HG03439 (cell line): ENCODE measurements around the gene TPGS1.

Experiments
- ATAC-seq: cut with Tn5 transposase; IDR thresholded peaks from one replicate; pipeline ENCODE4 v1.9.1; 2021; ENCODE audit warnings: mild to moderate bottlenecking, moderate library complexity; ENCODE audit not compliant: unreplicated experiment

Gene TPGS1

DNA sequence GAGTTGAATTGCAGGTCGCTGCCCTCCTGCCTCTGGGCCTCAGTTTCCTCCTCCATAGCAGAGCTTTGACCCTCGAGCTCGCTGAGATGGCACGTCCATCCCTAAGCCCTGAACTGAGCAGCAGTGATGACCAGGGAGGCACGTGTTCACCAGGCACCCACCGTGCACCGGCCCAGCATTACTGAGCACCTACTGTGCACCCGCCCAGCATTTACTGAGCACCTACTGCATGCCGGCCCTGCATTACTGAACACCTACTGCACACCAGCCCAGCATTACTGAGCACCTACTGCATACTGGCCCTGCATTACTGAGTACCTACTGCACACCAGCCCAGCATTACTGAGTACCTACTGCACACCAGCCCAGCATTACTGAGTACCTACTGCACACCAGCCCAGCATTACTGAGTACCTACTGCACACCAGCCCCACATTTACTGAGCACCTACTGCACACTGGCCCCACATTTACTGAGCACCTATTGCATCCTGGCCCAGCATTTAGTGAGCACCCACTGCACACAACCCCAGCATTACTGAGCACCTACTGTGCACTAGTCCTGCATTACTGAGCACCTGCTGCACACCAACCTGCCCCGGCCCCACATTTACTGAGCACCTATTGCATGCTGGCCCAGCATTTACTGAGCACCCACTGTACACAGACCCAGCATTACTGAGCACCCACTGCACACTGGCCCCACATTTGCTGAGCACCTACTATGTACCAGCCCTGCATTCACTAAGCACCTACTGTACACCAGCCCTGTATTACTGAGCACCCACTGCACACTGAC lies 6.3 kb downstream of the TPGS1 start:
- no peak for ATAC-seq

DNA sequence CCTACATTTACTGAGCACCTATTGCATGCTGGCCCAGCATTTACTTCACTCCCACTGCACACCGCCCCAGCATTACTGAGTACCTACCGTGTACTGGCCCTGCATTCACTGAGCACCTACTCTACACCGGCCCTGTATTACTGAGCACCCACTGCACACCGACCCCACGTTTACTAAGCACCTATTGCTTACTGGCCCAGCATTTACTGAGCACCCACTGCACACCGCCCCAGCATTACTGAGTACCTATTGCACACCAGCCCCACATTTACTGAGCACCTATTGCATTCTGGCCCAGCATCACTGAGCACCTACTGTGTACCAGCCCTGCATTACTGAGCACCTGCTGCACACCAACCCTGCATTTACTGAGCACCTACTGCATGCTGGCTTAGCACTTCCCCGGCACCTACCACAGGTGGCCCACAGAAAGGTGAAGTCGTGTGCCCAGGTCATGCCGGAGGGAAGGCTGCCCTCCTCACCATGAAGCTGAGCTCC lies 6.9 kb downstream of the TPGS1 start:
- no peak for ATAC-seq

GRCh38 chr19:517721-518597 lies 10.7 kb downstream of the TPGS1 start:
- ATAC-seq: no peak

DNA sequence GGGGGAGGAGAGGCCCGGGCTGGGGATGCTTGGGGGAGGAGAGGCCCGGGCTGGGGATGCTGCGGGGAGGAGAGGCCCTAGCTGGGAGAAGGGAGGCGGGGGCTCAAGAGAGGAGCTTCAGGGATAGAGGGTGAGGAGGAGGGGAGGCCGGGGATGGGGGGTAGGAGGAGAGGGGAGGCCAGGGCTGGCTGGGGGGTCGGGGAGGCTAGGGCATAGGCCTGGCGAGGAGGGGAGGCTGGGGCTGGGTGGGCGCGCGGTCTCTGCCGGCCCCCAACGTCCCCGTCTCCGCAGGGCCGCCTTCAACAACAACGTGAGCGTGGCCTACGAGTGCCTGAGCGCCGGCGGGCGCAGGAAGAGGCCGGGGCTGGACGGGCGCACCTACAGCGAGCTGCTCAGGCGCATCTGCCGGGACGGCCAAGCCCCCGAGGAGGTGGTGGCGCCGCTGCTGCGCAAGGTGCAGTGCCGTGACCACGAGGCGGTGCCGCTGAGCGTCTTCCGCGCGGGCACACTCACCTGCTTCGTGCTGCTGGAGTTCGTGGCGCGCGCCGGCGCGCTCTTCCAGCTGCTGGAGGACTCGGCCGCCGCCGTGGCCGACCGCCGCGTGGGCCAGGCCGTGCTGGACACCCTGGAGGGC lies 11.4 kb downstream of the TPGS1 start:
- ATAC-seq: no peak

- ATAC-seq: no peak
These were observed 12.2 kb downstream of the TPGS1 start for GRCh38 chr19:519449-519865.

DNA sequence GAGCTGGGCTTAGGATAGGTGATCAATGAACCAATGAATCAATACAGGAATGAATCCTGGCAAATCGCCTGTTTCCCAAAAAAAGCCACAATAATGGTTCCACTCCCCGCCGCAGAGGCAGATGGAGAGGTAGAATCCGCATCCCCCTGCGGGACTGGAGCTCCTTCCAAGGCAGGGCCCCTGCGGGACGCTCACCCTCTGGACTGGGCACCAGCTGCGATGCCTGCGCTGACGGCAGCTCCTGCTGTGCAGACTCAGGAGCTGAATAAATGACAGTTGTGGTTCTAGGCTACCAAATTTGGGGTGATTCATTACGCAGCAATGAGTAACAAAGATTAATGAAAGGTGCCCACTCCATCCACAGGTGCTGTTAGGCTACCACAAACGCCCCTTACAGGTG lies 15.4 kb downstream of the TPGS1 start:
- ATAC-seq: no peak

DNA sequence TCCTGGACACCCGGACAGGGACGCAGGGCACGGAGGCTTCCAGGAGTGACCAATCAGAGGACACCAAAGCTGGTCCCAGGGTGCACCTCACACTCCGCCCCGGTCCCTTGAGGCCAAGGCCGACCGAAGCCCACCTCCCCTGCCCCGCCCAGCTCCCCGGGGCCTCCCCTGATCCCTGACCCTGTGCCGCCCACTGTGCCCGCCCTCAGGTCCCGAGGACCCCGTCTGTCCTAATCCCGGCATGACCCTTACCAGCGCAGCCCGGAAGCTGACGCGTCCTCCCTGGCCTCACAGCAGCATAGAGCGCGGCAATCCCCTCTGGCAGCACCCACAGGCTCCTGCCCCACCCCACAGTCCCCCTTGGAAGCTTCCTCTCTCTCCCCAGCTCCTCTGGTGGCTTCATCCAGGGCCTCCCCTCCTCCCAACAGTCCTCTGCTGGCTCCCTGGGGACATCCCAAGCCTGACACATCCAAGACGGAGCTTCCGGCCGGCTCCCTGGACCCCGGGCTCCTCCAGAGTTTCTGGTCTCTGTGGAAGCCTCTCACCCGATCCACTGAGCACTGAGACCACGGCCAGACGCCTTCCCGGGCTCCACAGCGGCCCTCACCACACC lies 16.9 kb downstream of the TPGS1 start:
- no peak for ATAC-seq

DNA sequence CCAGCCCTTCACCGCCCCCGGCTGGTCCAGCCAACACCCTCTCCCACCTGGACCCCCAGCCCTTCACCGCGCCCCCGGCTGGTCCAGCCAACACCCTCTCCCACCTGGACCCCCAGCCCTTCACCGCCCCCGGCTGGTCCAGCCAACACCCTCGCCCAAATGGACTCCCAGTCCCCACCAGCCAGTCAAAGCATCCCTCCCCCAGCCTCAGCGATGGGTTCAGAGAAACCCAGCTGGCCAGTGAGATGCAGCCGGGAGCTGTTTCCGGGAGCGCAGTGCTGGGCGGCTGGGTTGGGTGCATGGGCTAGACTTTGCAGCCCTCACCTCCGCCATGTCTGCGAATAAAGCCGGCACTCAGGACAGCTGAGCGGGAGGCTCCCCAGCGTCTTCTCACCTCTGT lies 17.7 kb downstream of the TPGS1 start:
- ATAC-seq: no peak

DNA sequence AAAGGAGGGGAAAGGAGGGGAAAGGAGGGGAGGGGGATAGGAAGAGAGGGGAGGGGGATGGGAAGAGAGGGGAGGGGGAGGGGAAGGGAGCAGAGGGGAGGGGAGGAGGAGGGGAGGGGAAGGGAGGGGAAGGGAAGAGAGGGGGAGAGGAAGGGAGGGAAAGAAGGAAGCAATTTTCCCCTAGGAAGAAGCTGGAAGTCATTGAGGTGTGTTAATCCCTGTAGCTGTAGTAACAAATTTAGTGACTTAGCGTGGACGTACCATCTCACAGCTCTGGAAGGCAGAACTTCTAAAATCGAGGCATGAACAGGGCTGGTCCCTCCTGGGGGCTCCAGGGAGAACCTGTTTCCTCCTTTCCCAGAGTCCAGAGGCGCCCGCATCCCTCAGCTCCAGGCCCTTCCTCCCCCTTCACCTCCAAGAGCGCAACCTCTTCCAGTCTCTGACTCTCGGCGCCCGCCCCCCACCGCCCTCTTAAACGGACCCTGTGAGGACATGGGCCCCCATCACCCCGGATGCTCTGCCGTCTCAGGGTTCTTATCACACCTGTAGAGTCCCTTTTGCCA lies 18.6 kb downstream of the TPGS1 start:
- no peak for ATAC-seq

GRCh38 chr19:530134-531008 lies 23.1 kb downstream of the TPGS1 start:
- ATAC-seq: no peak

DNA sequence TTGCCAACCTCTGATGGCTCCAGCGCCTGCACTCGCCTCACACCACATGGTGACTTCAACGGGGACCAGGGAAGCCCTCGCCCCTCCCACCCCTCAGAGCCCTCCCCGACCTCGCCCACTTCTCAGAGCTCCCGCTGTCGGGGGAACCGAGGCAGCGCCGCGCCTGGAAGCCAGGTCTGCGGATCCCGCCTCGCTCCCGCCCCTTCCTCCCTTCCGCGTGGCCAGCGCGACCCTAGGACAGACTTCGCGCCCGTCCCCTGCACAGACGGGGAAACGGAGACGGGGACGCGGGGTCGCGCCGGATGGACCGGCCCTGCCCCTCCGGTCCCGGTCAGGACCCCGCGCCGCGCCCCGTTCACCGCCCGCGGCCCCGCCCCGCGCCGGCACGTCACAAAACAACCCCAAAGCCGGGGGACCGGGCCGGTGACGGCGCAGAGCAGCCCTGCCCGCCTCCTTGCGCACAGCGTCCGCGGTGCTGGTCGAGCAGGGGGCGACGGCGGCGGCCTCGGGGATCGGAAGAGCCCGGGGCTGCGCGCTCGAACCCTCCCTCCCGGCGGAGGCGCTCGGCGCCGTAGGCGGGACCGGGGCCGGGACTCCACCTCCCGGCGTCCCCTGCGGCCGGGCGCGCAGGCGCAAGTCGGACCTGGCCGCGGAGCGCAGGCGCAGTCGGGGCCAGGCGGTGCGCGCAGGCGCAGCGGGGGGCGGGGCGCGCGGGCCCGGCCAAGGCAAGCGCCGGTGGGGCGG lies 23.9 kb downstream of the TPGS1 start:
- peak; percentile 67 for ATAC-seq

DNA sequence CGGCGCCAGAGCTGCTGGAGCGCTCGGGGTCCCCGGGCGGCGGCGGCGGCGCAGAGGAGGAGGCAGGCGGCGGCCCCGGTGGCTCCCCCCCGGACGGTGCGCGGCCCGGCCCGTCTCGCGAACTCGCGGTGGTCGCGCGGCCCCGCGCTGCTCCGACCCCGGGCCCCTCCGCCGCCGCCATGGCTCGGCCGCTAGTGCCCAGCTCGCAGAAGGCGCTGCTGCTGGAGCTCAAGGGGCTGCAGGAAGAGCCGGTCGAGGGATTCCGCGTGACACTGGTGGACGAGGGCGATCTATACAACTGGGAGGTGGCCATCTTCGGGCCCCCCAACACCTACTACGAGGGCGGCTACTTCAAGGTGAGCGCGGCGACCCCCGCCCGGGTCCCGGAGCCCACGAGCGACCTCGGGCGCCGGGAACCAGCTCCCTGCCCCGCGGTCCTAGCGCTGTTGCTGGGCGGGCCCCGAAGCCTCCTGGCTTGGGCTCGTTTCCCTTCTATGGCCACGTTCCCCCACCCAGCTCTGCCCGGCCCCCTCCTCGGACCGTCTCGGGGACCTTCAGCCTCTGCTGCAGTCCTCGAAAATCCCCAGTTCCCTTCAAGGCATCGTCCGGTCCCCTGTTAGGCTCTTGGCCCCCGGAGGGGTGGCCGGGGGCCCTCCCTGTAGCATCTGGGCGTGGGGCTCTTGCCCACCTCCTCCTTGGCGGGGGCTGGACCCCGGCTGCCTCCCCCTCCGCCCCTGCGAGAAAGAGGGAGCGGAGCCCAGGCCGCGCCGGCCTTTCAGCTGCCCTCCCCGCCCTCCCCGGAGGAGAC lies 24.7 kb downstream of the TPGS1 start, which contains the start of gene CDC34:
Gene CDC34, plus strand, starts transcription at position 8 of the 808 bp plus-strand sequence. Its CDS starts 172 bp downstream, at position 180.
- peak; percentile 10 for ATAC-seq

GRCh38 chr19:532561-533363 lies 25.5 kb downstream of the TPGS1 start:
- ATAC-seq: no peak

- no peak for ATAC-seq
These were observed 26.2 kb downstream of the TPGS1 start for GRCh38 chr19:533364-534058.

- no peak for ATAC-seq
These were observed 26.8 kb downstream of the TPGS1 start for GRCh38 chr19:534088-534487.

DNA sequence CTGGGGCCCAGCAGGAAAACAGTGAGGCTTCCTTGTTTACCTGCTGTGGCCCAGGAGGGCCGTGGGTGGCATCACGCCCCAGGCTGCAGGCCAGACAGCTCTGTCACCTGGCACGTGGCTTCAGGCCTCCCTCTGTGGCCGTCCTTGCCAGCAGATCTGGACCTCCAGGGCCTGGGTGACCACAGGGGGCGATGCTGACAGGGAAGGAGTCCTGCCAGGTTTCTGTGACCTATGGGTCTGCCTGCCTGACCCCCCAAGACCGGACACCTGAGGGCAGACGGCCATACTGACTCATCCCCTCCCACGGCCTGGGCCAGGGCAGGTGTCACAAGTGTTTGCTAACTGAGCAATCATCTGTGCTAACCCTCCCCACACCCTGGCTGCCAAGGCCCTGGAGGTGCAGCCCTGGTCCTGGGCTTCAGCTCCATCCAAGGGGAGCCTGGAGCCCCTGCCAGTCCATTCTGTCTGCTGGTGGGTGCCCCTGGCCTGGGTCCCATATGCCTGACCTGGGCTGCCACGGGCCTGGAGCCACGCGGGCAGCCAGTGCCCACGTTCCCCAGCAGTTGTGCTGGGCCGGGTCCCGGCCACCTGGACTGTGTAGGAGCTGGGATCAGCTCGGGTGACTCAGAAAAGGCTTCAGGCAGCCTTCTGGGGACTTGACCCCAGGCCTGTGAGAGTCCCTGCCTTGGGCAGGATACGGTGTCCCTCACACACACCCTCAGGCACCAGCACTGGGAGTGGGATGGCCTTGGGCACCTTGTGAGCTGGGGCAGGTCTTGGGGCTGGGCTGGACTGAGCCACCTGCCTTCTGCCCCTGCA lies 27.9 kb downstream of the TPGS1 start:
- no peak for ATAC-seq
